Measurements from ENCODE around the gene CACNA2D1.

The CACNA2D1 gene

GRCh38 chr7:82081644-82082224, 361.8 kb downstream of the CACNA2D1 start:
- DNase-seq (ENCODE audit: extremely low read depth, low read depth) = no peak
- no peak overlapping the region for H3K4me3 ChIP-seq (replicated peaks; ENCODE audit: low read depth, low read length)
- TF ChIP-seq CTCF (IDR thresholded peaks at IDR 0.05; ENCODE audit: low read depth, low read length, missing control alignments) = no peak

GRCh38 chr7:82080254-82080927, 363.2 kb downstream of the CACNA2D1 start:
- no peak for DNase-seq (ENCODE audit: extremely low read depth, low read depth)
- H3K4me3 ChIP-seq (replicated peaks; ENCODE audit: low read depth, low read length) = no peak overlapping the region
- TF ChIP-seq CTCF (IDR thresholded peaks at IDR 0.05; ENCODE audit: low read depth, low read length, missing control alignments) = no peak

GRCh38 chr7:82079527-82079926, 364.1 kb downstream of the CACNA2D1 start:
- no peak for TF ChIP-seq CTCF (IDR thresholded peaks at IDR 0.05; ENCODE audit: low read depth, low read length, missing control alignments)
- no peak for DNase-seq (ENCODE audit: extremely low read depth, low read depth)
- H3K4me3 ChIP-seq (replicated peaks; ENCODE audit: low read depth, low read length) = no peak overlapping the region

- no peak for DNase-seq (ENCODE audit: extremely low read depth, low read depth)
- no peak overlapping the region for H3K4me3 ChIP-seq (replicated peaks; ENCODE audit: low read depth, low read length)
- no peak for TF ChIP-seq CTCF (IDR thresholded peaks at IDR 0.05; ENCODE audit: low read depth, low read length, missing control alignments)
Measured at GRCh38 chr7:82078807-82079206, 364.8 kb downstream of the CACNA2D1 start.

GRCh38 chr7:82071468-82071867, 372.1 kb downstream of the CACNA2D1 start:
- no peak for TF ChIP-seq CTCF (IDR thresholded peaks at IDR 0.05; ENCODE audit: low read depth, low read length, missing control alignments)
- no peak overlapping the region for H3K4me3 ChIP-seq (replicated peaks; ENCODE audit: low read depth, low read length)
- DNase-seq (ENCODE audit: extremely low read depth, low read depth) = no peak

GRCh38 chr7:82067628-82068264, 375.8 kb downstream of the CACNA2D1 start:
- H3K4me3 ChIP-seq (replicated peaks; ENCODE audit: low read depth, low read length) = no peak overlapping the region
- no peak for DNase-seq (ENCODE audit: extremely low read depth, low read depth)
- TF ChIP-seq CTCF (IDR thresholded peaks at IDR 0.05; ENCODE audit: low read depth, low read length, missing control alignments) = no peak
